HG03045 (cell line): Measurements from ENCODE around the gene SUCLG2.

ENCODE experiments used
- ATAC-seq: cut with Tn5 transposase; IDR thresholded peaks from one replicate; pipeline ENCODE4 v1.9.1; 2021; ENCODE audit warnings: mild to moderate bottlenecking, moderate library complexity; ENCODE audit not compliant: unreplicated experiment

Gene SUCLG2

DNA sequence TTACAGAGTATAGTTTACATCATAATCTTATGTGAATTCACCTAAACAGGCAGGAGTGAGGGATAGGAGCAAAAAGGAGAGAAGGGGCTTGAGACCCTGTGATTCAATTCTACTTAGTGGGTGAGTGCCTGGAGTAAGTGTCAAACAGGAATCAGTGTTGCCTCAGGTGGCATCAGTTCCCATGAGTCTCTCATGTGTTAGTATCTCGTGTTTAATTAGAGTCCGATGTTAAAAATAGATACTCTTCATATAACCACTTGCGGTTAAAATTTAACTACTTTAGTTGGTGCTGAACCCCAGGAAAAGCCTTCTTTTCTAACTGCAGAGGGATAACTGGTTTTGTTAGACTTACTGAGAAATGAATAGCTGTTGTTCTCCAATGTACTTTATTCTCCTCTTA lies 251.5 kb downstream of the SUCLG2 start:
- ATAC-seq: no peak

DNA sequence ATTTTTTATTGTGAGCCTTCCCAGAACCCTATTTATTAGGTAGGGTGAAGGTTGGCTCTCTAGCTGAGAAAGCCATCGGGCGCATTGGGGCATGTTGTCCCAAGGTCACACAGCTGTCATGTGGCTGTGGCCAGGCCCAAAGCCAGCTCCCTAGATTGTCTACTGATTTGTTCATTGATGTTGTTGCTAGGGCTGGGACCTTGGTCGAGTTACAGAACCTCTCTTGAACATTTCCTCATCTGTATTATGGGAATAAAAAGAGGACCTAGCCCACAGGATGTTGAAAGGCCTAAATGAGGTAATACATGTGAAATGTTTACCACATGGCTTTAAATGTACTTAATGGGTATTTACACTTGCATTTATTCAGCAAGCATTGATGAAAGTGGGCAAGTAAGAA lies 252.5 kb downstream of the SUCLG2 start:
- ATAC-seq: no peak

DNA sequence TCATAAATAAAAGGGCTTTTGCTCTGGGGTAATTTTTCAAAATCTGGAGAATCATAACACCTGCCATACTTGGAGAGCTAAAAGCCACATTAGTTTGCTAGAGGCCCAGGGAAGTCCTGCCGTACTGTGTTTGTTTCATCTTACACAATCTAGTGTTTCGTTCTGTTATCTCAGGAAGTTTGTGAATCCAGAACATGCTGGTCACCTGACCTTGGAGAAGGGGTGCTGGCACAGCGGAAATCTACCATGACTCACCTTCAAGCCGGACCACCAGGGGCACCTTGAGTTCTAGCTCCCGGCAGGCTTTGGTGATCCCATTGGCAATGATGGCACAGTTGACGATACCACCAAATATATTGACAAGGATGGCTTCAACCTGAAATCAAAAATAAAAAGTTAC lies 253.9 kb downstream of the SUCLG2 start:
- no peak for ATAC-seq

DNA sequence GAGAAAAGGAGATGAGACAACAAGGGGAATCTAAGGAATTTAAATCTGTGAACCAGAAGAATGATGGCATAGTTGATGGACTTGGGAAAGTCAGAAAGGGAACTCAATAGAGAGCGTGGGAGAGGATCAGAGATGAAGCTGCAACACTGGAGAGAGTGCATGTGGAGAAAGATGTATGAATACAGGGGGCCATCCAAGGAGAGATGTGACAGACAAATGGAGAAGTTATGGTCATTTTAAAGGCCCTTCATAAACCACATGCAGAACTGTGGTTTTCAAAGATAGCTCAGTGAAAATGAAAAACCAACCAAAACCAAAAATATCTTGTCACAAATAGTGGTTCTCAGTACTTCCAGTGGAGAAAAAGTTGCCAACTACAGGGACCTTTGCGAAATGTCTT lies 265.2 kb downstream of the SUCLG2 start:
- peak; percentile 84 for ATAC-seq

DNA sequence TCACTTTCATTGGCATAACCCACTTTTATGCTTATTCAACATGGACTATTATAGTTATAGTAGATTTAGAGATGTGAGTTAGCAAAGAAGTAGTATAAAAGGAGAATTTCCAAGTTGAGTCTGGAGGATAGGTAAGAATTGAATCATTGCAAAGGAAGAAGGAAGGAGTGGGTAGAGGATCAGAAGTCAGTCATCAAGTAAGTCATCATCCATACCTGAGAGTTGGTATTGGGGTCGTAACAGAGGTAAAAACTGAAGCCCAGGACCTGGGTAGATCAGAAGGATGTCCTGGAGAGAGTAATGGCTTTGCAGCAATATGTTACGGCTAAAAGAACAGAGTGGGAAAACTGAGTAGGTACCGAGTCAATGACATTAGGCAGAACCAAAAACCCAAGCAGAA lies 265.7 kb downstream of the SUCLG2 start:
- peak; percentile 6 for ATAC-seq

DNA sequence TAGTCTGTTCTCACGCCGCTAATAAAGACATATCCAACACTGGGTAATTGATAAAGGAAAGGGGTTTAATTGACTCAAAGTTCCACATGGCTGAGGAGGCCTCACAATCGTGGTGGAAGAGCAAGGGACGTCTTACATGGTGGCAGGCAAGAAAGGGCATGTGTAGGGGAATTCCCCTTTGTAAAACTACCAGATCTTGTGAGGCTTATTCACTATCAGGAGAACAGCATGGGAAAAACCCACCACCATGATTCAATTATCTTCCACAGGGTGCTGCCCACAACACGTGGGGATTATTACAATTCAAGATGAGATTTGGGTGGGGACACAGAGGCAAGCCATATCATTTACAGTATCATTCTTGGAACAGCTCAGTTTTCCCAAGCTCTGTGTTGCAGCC lies 268.0 kb downstream of the SUCLG2 start:
- ATAC-seq: no peak

DNA sequence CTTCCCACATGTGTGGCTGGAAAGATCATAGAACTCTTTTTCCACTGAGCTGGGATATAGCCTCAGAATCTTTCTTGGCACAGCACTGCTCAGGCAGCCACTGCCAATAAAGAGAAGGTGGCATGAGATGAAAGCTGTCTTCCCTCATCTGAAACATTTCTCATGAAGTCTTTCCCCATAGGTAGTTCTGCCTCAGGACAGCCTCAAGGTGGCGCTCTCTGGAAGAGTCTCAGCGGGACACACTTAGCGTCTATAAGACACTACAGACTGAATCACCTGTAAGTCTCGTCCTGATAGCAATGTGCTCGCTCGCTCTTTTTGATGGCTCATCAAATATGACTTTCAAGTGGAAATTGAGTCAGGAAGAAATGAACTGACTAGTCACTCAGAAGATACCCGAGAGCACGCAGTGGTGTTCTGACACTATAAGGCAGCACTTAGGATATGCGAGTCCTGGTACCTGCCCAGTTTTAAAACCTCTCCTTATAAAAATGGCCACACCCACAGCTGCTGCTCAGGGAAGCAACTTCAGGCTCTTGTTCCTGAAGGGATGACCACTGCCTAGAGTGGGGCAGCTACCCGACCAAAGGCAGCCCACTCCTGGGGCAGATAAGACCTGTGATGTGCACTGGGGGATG lies 269.5 kb downstream of the SUCLG2 start:
- no peak for ATAC-seq

DNA sequence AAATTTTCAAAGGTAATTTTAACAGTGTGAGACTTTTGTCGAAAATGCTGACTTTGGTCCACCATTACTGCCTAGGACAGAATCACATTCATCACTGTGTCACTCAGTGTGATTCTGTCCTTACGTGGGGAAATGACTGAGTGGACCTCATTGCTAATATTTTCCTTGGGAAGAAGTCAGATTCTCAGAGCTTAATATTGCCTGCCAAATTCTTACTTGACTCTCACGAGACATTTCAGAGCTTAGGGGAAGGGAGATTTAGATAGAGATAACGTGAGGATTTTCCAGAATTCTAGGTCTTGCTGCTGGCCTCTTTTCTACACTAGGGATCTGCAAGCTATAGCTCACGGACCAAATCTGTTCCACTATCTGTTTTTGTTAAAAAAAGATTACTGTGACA lies 270.4 kb downstream of the SUCLG2 start:
- no peak for ATAC-seq

DNA sequence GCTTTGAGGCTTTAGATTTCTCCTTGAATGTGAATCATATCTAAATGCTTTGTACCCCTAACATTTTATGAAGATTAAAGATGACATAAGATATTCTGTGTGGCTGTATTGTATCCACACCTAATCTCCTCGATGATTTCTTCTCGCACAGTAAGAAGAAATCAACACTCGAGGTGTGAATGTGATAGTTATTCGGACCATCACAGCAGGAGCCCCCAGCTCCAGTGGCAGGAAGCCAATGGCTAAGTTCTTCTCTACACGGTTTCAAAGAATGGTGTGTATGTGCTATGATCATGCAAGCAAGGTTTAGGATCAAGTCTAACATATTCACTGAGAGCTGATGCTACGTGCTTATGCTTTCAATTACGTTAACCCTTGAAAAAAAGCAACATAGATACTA lies 271.0 kb downstream of the SUCLG2 start:
- no peak for ATAC-seq

DNA sequence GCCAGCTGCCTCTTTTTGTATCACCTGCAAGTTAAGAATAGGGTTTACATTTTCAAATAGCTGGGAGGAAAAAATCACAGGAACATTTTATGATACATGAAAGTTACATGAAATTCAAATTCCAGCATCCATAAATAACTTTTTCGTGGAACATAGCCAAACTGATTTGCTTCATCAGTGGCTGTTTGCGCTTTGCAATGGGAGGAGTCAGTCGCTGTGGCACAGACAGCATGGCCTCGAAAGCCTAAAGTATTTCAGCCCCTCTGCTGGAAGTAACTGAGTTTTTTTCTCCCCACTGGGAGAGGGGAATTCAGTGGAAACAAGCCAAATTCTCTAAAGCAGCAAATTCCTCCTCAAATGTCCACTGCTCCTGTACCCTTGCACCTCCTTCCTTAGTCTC lies 271.9 kb downstream of the SUCLG2 start:
- ATAC-seq: no peak

DNA sequence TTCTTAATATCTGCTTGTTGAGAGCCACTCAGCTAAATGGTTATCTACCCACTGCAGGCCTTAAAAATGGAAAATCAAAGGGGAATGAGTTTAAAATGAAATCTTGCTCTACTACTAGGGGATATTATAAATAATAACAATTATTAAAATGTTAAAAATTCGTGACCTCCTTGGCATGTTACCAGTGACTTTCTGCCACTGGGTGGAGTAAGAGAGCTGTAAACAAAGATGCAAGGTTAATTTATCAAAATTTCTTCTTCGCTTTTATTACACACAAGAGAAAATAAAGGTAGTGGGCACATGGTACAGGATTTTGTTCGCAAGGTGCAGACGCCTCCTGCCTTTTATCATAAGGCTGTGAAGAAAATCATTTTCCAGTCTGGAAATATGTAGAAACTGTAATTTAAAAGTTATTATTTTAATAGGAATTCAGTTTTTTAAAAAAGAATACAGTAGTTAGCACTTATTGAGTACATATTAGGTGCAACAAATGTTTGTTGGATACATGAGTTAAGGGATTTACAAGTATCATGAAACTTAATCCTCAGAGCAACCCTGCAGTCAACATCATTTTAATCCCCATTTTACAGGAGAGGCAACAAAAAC lies 272.6 kb downstream of the SUCLG2 start:
- ATAC-seq: no peak

DNA sequence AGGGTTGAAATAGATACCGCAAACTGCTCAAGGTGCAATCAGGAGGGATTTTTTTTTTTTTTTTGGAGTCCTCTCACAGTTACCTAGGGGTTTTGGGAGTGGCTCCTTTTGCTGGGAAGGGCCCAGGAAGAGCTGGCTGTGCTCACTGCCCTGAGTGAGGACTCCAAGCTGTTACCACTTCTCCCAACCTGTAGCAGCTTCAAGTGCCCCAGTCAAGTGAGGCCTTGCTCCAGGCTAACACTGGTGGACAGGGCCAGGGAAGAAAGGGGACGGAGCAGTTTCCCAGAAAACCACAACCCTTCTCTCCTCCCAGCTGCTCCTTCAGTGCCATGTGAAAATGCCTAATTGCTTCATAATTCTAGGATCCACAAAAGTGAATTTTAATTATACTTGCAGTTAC lies 274.3 kb downstream of the SUCLG2 start:
- no peak for ATAC-seq

DNA sequence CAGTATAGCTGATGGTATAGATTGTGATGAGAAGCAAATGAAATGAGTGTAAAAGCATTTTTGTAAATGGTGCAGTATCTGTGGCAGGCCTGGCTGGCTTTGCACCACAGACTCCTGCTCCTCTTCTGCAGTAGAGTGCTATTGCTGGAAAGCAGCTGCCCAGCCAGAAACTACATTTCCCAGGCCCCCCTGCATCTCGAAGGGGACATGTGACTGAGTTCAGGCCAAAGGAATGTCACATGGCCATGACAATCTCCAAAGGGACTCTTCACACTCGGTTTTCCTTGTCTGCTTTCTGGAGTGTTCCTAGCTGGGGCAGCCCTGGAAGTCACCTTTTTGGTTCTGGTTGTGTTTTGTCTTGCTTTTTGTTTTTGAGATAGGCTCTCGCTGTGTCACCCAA lies 277.1 kb downstream of the SUCLG2 start:
- ATAC-seq: no peak

DNA sequence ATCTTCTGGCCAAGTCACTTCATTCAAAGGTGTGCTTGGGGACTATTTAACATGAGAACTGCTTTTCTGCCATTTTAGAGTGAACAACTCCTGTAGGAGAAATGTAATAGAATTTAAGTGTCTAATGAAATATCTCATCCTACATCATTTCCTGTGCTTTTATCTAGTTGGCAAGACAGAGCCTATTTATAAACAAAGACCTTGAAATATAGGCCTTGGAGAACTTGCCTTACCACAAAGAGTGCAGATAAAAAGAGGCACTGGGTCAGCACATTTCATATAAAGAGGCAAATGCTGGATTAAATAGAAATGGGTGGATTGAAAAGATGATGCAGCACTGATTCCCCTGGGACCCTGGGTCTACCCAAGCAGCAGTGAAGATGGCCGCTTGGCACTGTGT lies 278.0 kb downstream of the SUCLG2 start:
- ATAC-seq: no peak

DNA sequence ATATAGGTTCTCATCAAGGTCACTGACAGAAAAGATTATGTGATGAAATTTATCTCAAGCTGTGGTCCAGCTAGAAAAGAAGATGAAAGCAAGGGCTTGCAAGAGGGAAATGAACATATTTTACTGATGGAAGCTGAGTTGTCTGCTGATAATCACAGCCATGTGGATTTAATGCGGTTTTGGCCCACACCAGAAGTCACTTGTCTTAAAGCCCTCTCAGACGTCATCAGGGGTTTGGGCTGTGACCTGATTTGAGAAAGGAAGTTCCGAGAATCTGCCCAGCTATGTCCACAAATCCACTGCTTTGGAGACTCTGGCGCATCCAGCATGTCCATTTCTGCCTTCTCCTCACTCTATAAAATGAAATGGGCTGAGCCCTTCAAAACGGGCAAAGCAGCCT lies 278.4 kb downstream of the SUCLG2 start:
- ATAC-seq: no peak

DNA sequence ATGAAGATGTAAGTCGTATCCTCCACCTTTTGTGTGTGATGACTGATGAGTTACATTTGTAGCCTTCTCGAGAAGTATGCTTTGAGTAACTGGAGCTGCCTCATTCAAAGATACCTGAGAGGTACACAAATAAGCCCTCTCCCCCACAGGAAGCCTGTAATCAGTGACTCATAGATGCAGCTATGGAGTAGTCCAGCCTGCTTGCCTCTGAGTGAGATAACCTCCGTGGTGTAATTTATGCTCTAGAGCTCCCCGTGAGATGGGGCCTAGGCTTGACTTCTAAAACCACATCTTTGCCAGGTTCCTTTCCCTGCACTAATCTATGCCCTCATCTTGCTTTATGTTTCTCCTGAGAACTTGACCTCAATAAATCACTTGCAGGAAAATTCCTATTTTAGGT lies 291.7 kb downstream of the SUCLG2 start:
- ATAC-seq: no peak

DNA sequence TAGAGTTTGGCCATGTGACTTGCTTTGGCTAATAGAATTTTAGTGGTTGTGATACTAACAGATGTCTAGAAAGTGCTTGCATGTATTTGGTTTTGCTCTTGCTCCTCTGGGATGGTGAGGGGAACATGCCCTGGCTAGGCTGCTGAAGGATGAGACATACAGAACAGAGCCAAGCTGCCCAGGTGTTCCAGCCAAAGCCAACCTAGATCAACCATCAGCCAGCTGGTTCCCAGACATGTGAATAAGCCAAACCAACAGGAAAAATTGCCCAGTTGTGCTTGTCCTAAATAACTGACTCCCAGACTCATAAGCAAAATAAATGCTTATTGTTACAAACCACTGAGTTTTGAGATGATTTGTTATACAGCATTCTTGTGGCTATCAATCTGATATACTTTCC lies 292.6 kb downstream of the SUCLG2 start:
- no peak for ATAC-seq

DNA sequence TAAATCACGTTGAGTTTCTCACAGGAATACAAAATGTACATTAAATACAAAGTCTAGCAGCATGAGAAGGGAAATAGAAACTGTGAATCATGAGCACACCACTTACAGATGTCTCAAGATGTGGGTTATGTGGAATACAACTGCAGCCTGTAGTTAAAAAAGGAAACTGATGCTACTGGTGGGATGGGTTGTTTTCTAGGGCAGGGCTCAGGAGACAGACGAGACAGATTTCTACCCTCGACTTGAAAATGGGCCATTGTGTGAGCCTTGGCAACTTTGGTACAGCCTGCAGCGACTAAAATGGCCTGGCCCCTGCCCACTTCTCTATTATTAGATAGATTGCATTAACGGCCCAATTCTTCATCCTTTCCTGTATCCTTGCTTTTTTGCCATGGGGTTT lies 293.1 kb downstream of the SUCLG2 start:
- no peak for ATAC-seq

DNA sequence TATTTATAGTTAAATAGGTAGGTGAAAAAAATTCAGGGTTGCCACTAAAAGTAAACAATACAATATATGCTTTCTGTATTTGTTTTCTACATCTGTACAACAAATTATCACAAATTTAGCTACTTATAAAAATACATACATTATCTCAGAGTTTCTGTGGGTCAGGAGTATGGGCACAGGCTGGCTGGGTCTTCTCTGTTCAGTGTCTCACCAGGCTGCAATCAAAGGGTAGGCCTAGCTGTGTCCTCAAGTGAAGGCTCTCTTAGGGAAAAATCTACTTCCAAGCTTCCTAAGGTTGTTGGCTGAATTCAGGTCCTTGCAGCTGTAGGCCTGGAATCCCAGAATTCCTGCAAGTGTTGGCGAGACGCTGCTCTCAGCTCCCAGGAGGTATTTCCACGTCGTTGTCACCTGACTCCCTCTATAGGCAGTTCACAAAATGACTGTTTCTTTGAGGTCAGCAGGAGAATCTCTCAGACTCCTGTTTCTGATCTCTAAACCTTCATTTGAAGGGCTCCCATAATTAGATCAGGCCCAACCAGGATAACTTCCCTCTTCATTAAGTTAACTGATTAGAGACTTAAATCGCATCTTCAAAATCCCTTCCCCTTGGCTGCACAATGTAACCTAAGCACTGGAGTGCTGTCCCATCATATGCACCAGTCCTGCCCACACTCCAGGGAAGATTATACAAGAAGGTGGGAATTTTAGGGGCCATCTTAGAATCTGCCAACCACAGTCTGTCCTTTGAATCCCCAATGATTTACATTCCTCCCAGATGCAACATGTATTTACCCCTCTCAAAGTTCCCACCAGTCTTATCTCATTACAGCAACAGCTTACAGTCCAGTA lies 296.6 kb downstream of the SUCLG2 start:
- no peak for ATAC-seq

DNA sequence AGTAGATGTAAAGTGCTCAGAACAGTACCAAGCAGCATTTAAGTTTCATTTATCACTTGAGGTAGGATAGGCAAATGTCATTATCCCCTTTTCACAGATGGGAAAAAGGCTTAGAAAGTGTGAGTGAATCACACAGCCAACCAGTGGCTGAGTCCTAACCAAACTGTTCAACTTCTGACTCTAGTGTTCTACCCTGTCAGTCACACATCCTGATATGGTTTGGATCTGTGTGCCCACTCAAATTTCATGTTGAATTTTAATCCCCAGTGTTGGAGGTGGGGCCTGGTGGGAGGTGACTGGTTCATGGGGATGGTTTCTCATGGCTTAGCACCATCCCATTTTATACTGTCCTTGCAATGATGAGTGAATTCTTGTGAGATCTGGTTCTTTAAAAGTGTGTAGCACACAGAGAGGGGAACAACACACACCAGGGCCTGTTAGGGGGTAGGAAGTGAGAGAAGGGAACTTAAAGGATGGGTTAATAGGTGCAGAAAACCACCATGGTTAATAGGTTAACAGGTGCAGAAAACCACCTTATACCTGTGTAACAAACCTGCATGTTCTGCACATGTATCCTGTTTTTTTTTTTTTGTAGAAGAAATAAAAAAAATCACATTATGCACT lies 304.7 kb downstream of the SUCLG2 start:
- peak; percentile 90 for ATAC-seq

DNA sequence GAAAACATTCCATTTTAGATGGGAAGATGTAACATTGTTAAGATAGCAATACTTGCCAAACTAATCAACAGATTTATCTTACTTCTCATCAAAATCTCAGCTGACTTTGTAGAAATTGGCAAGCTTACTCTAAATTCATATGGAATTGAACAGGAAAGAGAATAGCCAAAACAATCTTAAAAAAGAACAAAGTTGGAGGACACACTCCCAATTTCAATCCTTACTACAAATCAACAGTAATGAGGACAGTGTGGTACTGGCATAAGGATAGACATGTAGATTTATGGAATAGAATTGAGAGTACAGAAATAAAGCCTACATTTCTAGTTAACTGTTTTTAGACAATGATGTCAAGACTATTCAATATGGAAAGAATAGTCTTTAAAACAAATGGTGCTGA lies 308.3 kb downstream of the SUCLG2 start:
- no peak for ATAC-seq

DNA sequence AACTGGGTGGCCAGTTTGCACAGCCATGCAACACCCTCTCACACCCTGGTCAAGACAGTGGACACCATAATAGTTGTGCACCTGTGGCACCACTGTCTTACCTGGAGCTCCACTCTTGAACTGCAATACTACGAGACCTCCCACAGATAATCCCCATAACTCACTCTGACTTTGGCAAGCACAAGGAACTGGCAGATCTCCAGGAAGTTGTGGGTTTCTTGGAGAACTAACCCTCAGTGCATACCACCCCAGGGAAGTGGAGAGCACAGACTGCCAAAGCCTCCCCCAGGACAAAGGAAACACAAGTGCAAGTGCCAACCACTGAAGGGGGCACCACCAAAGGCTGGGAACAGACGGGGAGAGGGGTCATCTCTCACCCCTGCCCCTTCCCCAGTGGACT lies 318.6 kb downstream of the SUCLG2 start:
- no peak for ATAC-seq
